ENCODE results near the gene HLA-DRA. TPM values are rescaled to one million over a fixed set of nuclear protein-coding genes. Genes with fewer than 3 reads are reported as not detected.

HLA-DRA gene
- total and polyA plus RNA-seq, 2 experiments from 2014 or later: 6.9 to 7.7 TPM

DNA sequence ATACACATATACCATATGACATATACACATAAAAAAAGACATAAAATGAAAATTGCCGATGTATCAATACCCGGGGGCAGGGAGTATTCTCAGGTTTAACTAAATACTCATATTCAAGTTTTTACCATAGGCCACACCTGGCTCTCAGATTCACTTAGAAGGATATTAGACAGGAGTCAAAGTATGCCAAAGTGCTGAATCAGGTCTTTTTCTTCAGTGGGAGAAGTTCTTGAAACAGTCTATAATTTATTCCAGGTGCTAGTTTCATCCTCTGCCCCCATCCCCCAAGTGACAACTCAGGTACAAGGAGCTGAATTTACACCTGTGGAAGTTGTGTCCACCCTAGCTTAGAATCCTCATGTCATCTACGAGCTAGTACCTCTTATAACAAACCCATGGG, 8.5 kb upstream of the HLA-DRA start:
- no peaks in the 10 kb centered on the region for H3K36me3 Mint-ChIP-seq (ENCODE audit: low read depth)
- Histone ChIP-seq H3K4me3 (no peak overlapping the region), H3K79me2 (replicated peaks; ENCODE audit: insufficient read depth) (no peaks in the 10 kb centered on the region), H4K20me1 (replicated peaks; ENCODE audit: insufficient read depth) (no peaks in the 10 kb centered on the region), H3F3A (replicated peaks; ENCODE audit: low read depth) (no peaks in the 10 kb centered on the region), H3K4me2 (no peak overlapping the region), H3K4me1 (ENCODE audit: insufficient read depth) (no peaks in the 10 kb centered on the region), H3K27ac (ENCODE audit: low read depth) (no peak overlapping the region), H3K36me3 (ENCODE audit: insufficient read depth) (no peaks in the 10 kb centered on the region), H3K9me2 (ENCODE audit: insufficient read depth) (no peaks in the 10 kb centered on the region), H3K27me3 (ENCODE audit: insufficient read depth) (no peaks in the 10 kb centered on the region), H2AFZ (no peak overlapping the region)
- DNase-seq (ENCODE audit: low spot score): no peak
- H3K27ac Mint-ChIP-seq: no peak overlapping the region
- H3K9me3 Mint-ChIP-seq: no peaks in the 10 kb centered on the region
- H3K27me3 Mint-ChIP-seq (ENCODE audit: insufficient read depth, low read depth, poor library complexity): no peaks in the 10 kb centered on the region
- no peak for ATAC-seq
- no peaks in the 10 kb centered on the region for H3K4me1 Mint-ChIP-seq
- TF ChIP-seq, protein P1, sequence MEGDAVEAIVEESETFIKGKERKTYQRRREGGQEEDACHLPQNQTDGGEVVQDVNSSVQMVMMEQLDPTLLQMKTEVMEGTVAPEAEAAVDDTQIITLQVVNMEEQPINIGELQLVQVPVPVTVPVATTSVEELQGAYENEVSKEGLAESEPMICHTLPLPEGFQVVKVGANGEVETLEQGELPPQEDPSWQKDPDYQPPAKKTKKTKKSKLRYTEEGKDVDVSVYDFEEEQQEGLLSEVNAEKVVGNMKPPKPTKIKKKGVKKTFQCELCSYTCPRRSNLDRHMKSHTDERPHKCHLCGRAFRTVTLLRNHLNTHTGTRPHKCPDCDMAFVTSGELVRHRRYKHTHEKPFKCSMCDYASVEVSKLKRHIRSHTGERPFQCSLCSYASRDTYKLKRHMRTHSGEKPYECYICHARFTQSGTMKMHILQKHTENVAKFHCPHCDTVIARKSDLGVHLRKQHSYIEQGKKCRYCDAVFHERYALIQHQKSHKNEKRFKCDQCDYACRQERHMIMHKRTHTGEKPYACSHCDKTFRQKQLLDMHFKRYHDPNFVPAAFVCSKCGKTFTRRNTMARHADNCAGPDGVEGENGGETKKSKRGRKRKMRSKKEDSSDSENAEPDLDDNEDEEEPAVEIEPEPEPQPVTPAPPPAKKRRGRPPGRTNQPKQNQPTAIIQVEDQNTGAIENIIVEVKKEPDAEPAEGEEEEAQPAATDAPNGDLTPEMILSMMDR (conservative IDR thresholded peaks at IDR 0.05; ENCODE audit: low read depth in 2 of 2): no peak
- TF ChIP-seq POLR2AphosphoS5 (IDR thresholded peaks at IDR 0.05; ENCODE audit: low read depth) (no peak), JUNB (IDR thresholded peaks at IDR 0.05; ENCODE audit: unreplicated experiment) (no peak), EZH2 (IDR thresholded peaks at IDR 0.05; ENCODE audit: low read depth, unreplicated experiment) (no peak), ZNF331 (CRISPR knock-in tag; IDR thresholded peaks at IDR 0.05; ENCODE audit: low read depth) (no peak), ZNF462 (CRISPR knock-in tag; IDR thresholded peaks at IDR 0.05) (no peak), STAT1 (IDR thresholded peaks at IDR 0.05; ENCODE audit: unreplicated experiment) (no peak), ZNF114 (CRISPR knock-in tag; IDR thresholded peaks at IDR 0.05) (no peak), ETS1 (IDR thresholded peaks at IDR 0.05) (no peak), CREB1 (CRISPR knock-in tag; IDR thresholded peaks at IDR 0.05; ENCODE audit: low read depth) (no peak), NANOG (IDR thresholded peaks at IDR 0.05; ENCODE audit: borderline replicate concordance) (no peak)
- TF ChIP-seq, protein P2, sequence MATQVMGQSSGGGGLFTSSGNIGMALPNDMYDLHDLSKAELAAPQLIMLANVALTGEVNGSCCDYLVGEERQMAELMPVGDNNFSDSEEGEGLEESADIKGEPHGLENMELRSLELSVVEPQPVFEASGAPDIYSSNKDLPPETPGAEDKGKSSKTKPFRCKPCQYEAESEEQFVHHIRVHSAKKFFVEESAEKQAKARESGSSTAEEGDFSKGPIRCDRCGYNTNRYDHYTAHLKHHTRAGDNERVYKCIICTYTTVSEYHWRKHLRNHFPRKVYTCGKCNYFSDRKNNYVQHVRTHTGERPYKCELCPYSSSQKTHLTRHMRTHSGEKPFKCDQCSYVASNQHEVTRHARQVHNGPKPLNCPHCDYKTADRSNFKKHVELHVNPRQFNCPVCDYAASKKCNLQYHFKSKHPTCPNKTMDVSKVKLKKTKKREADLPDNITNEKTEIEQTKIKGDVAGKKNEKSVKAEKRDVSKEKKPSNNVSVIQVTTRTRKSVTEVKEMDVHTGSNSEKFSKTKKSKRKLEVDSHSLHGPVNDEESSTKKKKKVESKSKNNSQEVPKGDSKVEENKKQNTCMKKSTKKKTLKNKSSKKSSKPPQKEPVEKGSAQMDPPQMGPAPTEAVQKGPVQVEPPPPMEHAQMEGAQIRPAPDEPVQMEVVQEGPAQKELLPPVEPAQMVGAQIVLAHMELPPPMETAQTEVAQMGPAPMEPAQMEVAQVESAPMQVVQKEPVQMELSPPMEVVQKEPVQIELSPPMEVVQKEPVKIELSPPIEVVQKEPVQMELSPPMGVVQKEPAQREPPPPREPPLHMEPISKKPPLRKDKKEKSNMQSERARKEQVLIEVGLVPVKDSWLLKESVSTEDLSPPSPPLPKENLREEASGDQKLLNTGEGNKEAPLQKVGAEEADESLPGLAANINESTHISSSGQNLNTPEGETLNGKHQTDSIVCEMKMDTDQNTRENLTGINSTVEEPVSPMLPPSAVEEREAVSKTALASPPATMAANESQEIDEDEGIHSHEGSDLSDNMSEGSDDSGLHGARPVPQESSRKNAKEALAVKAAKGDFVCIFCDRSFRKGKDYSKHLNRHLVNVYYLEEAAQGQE (IDR thresholded peaks at IDR 0.05; ENCODE audit: unreplicated experiment): no peak
- H3K4me3 Mint-ChIP-seq: no peak overlapping the region

Measured in GM23338 (cell line).